Ishikawa (cell line): Measurements from ENCODE around the gene KLHDC7A.

Experiments
- YY1 ChIP-seq: IDR thresholded peaks from 2 replicates; pipeline ENCODE4 v1.6.1; 2012; ENCODE audit warnings: low read depth
- TF ChIP-seq, protein P1 (sequence below): IDR thresholded peaks from 2 replicates; pipeline ENCODE4 v1.6.1; 2012

- TF ChIP-seq, protein P1, sequence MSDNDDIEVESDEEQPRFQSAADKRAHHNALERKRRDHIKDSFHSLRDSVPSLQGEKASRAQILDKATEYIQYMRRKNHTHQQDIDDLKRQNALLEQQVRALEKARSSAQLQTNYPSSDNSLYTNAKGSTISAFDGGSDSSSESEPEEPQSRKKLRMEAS, result no peak
- no peak for TF ChIP-seq YY1
Observed at GRCh38 chr1:18531503-18531845, 50.7 kb downstream of the KLHDC7A start.
